SK-N-SH (cell line): Measurements from ENCODE around the gene TBCC.

Experiments used
- CHD2 ChIP-seq: fragments of 150-350 bp; IDR thresholded peaks from 2 replicates; pipeline ENCODE4 v1.6.1; 2018; ENCODE audit warnings: low read length; ENCODE audit not compliant: partially characterized antibody
- ELF1 ChIP-seq: IDR thresholded peaks from 2 replicates; pipeline ENCODE4 v1.4.0; 2012
- EP300 ChIP-seq, 2 experiments: IDR thresholded peaks; 2 replicates each; pipeline versions ENCODE4 v1.4.0 to v1.6.1; 2012; ENCODE audit warnings: borderline replicate concordance in 1 of 2, low read depth in 1 of 2, low read length in 1 of 2
- JUND ChIP-seq: IDR thresholded peaks from 2 replicates; pipeline ENCODE4 v1.4.0; 2012
- POLR2AphosphoS5 ChIP-seq: IDR thresholded peaks from 2 replicates; pipeline ENCODE4 v1.6.1; 2012; ENCODE audit warnings: low read depth, low read length
- RAD21 ChIP-seq: IDR thresholded peaks from 2 replicates; pipeline ENCODE4 v1.6.1; 2012; ENCODE audit warnings: mild to moderate bottlenecking, low read length
- RCOR1 ChIP-seq: fragments of 150-350 bp; IDR thresholded peaks from 2 replicates; pipeline ENCODE4 v1.6.1; 2017; ENCODE audit warnings: antibody characterized with exemption, low read length
- SMC3 ChIP-seq: IDR thresholded peaks from 2 replicates; pipeline ENCODE4 v1.6.1; 2012; ENCODE audit warnings: low read depth, low read length, improper control_type of control experiment
- TF ChIP-seq, protein P1 (sequence below): IDR thresholded peaks from 2 replicates; pipeline ENCODE4 v1.6.1; 2012; ENCODE audit warnings: mild to moderate bottlenecking, low read depth, low read length, moderate library complexity
- TF ChIP-seq, protein P2 (sequence below): fragments of 200-600 bp; sonication (generic); IDR thresholded peaks from 2 replicates; pipeline ENCODE4 v1.6.1; 2017; ENCODE audit warnings: antibody characterized with exemption, mild to moderate bottlenecking, moderate library complexity
- TF ChIP-seq, protein P3 (sequence below): IDR thresholded peaks from 2 replicates; pipeline ENCODE4; 2012

DNA sequence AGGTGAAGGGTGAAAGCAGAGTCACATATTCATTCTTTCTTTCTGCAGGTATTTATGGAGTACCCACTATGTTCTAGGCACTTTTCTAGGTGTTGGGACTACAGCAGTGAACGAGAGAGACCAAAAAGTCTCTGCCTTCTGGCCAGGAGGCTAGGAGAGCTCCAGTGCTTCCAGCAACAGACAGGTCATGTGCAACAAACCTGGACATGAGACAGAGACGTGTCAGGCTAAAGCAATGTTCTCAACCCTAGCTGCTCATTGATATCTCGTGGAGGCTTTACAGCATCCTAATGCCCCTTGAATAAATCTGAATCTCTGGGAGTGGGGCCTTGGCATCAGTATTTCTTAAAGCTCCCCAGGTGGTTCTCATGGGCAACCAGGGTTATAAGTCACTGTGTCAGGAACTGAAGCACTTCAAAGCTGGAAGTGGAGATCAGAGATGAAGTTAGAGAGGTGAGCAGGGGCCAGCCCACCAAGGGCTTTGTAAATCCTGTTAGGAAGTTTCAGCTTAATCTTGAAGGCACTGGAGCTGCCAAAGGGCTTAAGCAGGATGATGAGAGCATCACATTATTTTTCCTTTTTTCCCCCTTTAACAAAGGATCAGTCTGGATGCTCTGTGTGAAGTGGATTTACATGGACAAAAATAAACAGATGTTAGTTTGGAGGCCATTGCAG lies 13.0 kb upstream of the TBCC start:
- TF ChIP-seq SMC3 = no peak
- TF ChIP-seq, protein P1, sequence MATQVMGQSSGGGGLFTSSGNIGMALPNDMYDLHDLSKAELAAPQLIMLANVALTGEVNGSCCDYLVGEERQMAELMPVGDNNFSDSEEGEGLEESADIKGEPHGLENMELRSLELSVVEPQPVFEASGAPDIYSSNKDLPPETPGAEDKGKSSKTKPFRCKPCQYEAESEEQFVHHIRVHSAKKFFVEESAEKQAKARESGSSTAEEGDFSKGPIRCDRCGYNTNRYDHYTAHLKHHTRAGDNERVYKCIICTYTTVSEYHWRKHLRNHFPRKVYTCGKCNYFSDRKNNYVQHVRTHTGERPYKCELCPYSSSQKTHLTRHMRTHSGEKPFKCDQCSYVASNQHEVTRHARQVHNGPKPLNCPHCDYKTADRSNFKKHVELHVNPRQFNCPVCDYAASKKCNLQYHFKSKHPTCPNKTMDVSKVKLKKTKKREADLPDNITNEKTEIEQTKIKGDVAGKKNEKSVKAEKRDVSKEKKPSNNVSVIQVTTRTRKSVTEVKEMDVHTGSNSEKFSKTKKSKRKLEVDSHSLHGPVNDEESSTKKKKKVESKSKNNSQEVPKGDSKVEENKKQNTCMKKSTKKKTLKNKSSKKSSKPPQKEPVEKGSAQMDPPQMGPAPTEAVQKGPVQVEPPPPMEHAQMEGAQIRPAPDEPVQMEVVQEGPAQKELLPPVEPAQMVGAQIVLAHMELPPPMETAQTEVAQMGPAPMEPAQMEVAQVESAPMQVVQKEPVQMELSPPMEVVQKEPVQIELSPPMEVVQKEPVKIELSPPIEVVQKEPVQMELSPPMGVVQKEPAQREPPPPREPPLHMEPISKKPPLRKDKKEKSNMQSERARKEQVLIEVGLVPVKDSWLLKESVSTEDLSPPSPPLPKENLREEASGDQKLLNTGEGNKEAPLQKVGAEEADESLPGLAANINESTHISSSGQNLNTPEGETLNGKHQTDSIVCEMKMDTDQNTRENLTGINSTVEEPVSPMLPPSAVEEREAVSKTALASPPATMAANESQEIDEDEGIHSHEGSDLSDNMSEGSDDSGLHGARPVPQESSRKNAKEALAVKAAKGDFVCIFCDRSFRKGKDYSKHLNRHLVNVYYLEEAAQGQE = no peak
- no peak for TF ChIP-seq RAD21
- no peak for TF ChIP-seq JUND
- TF ChIP-seq ELF1 = no peak
- no peak for TF ChIP-seq EP300 (IDR thresholded peaks at IDR 0.05; ENCODE audit: borderline replicate concordance in 1 of 2, low read depth in 1 of 2, low read length in 1 of 2)
- TF ChIP-seq, protein P2, sequence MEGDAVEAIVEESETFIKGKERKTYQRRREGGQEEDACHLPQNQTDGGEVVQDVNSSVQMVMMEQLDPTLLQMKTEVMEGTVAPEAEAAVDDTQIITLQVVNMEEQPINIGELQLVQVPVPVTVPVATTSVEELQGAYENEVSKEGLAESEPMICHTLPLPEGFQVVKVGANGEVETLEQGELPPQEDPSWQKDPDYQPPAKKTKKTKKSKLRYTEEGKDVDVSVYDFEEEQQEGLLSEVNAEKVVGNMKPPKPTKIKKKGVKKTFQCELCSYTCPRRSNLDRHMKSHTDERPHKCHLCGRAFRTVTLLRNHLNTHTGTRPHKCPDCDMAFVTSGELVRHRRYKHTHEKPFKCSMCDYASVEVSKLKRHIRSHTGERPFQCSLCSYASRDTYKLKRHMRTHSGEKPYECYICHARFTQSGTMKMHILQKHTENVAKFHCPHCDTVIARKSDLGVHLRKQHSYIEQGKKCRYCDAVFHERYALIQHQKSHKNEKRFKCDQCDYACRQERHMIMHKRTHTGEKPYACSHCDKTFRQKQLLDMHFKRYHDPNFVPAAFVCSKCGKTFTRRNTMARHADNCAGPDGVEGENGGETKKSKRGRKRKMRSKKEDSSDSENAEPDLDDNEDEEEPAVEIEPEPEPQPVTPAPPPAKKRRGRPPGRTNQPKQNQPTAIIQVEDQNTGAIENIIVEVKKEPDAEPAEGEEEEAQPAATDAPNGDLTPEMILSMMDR = no peak
- TF ChIP-seq CHD2 = no peak
- no peak for TF ChIP-seq RCOR1
- TF ChIP-seq, protein P3, sequence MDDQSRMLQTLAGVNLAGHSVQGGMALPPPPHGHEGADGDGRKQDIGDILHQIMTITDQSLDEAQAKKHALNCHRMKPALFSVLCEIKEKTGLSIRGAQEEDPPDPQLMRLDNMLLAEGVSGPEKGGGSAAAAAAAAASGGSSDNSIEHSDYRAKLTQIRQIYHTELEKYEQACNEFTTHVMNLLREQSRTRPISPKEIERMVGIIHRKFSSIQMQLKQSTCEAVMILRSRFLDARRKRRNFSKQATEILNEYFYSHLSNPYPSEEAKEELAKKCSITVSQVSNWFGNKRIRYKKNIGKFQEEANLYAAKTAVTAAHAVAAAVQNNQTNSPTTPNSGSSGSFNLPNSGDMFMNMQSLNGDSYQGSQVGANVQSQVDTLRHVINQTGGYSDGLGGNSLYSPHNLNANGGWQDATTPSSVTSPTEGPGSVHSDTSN = no peak
- TF ChIP-seq POLR2AphosphoS5 = no peak
